ENCODE measurements around the gene GIT2. TPM values are rescaled to one million over a fixed set of nuclear protein-coding genes. Genes with fewer than 3 reads are reported as not detected.

The GIT2 gene
- total and polyA plus RNA-seq, 9 donors, result 37.1 to 63.0 (median 45.9) TPM

DNA sequence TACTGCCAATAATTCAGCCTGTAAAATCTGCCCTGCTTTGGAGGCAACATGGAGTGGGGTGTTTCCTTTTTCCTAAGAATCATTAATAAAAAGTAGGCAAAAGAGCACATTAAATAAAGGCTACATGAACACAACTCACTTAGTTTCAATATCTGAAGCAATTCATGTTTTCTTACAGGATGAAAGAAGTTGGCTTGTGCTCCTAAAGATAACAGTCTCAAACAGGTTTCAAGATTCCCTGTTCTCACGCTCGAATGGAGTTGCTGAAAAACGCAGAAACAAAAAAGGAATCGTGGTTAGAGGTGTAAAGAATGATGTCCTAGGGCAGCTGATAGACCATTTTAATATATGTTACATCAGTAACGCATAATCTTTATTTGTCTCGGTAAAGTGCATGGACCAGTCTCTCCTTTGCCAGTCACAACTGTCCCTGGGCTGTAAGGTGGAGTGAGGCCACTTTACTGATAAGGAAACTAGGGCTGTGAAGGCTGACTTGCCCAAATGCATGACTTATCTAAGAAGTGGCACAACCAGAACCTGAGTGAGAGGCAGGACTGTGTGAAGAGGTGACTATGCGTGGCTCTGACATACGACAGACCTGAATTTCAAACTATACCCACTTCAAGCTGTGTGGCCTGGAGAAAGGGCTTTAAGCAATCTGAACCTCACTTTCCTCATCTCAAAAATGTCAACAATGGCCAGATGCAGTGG, 12.6 kb downstream of the GIT2 start:
- Histone ChIP-seq H3K27ac (ENCODE audit: low read length) (no peak overlapping the region), H3K27me3 (ENCODE audit: control insufficient read depth, insufficient read depth, low read length) (no peaks in the 10 kb centered on the region), H3K9me3 (replicated peaks; ENCODE audit: control insufficient read depth, low read depth, low read length) (peaks cover 5% of the 10 kb centered on the region), H3K4me1 (ENCODE audit: control insufficient read depth, insufficient read depth, low read length) (no peaks in the 10 kb centered on the region), H3K4me3 (ENCODE audit: low read length) (no peak overlapping the region), H3K36me3 (ENCODE audit: control insufficient read depth, insufficient read depth, low read length) (peaks cover 78% of the 10 kb centered on the region)
- DNase-seq, result no peak
- no CpG with 5 or more reads among the region's 8 CpGs for WGBS (ENCODE audit: insufficient coverage)

DNA sequence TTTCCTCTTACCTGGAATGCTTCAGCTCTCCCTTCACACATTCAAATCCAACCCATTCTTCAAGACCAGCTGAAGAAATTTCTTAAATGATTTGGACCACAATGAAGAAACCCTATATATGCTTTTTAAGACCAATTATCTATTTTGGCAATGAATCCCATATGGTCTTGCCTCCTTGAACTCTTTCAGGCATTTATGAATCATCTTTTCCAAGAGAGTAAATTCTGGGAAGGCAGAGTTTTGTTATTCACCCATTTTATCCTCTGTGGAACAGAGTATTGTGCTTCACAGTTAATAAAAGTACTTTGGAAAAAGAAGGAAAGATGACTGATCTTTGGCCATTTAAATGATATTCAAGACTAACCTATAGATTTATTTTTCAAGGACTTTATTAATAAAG, 14.0 kb downstream of the GIT2 start:
- no peak for DNase-seq
- no peak overlapping the region for H3K4me3 ChIP-seq (ENCODE audit: low read length)
- no peak overlapping the region for H3K27ac ChIP-seq (ENCODE audit: low read length)
- H3K4me1 ChIP-seq (ENCODE audit: control insufficient read depth, insufficient read depth, low read length), result no peaks in the 10 kb centered on the region
- H3K27me3 ChIP-seq (ENCODE audit: control insufficient read depth, insufficient read depth, low read length), result no peaks in the 10 kb centered on the region
- peaks cover 77% of the 10 kb centered on the region for H3K36me3 ChIP-seq (ENCODE audit: control insufficient read depth, insufficient read depth, low read length)
- H3K9me3 ChIP-seq (replicated peaks; ENCODE audit: control insufficient read depth, low read depth, low read length), result peaks cover 5% of the 10 kb centered on the region

DNA sequence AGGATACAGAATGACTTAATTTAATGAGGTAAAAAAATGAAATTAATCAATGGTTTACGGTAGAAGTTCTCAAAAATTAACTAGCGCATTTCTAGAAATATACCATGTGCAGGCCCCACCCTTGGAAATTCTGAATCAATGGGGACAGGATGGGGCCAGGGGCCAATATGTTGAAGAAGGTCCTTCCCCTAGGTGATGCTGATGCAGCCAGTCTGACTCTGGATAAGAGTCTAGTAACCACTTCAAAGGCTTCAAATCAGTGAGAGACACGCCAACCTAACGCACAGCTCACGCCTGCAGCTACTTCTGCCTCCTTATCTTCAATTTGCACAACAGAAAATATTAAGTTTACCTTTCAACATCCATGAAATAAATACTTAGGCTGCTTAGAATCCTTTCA, 14.9 kb downstream of the GIT2 start:
- Histone ChIP-seq H3K4me3 (ENCODE audit: low read length) (no peak overlapping the region), H3K27ac (ENCODE audit: low read length) (no peak overlapping the region), H3K4me1 (ENCODE audit: control insufficient read depth, insufficient read depth, low read length) (no peaks in the 10 kb centered on the region), H3K9me3 (replicated peaks; ENCODE audit: control insufficient read depth, low read depth, low read length) (peaks cover 5% of the 10 kb centered on the region), H3K36me3 (ENCODE audit: control insufficient read depth, insufficient read depth, low read length) (peaks cover 78% of the 10 kb centered on the region), H3K27me3 (ENCODE audit: control insufficient read depth, insufficient read depth, low read length) (no peaks in the 10 kb centered on the region)
- WGBS (ENCODE audit: insufficient coverage), result 94% methylated on average over 5 of the region's 5 CpGs
- no peak for DNase-seq

DNA sequence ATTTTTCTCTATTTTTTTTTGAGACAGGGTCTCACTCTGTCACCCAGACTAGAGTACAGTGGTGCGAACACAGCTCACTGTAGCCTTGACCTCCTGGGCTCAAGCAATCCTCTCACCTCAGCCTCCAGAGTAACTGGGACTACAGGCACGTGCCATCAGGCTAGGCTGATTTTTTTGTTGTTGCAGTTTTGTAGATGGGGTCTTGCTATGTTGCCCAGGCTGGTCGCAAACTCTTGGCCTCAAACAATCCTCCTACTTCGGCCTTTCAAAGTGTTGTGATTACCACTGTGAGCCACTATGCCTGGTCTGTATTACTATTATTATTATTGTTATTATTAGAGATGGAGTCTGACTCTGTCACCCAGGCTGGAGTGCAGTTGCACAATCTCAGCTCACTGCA, 23.3 kb downstream of the GIT2 start:
- no peak for DNase-seq
- peaks cover 39% of the 10 kb centered on the region for H3K36me3 ChIP-seq (ENCODE audit: control insufficient read depth, insufficient read depth, low read length)
- no peaks in the 10 kb centered on the region for H3K4me1 ChIP-seq (ENCODE audit: control insufficient read depth, insufficient read depth, low read length)
- no peak overlapping the region for H3K27ac ChIP-seq (ENCODE audit: low read length)
- no peaks in the 10 kb centered on the region for H3K9me3 ChIP-seq (replicated peaks; ENCODE audit: control insufficient read depth, low read depth, low read length)
- no CpG with 5 or more reads among the region's 4 CpGs for WGBS (ENCODE audit: insufficient coverage)
- H3K4me3 ChIP-seq (ENCODE audit: low read length), result no peak overlapping the region
- no peaks in the 10 kb centered on the region for H3K27me3 ChIP-seq (ENCODE audit: control insufficient read depth, insufficient read depth, low read length)

DNA sequence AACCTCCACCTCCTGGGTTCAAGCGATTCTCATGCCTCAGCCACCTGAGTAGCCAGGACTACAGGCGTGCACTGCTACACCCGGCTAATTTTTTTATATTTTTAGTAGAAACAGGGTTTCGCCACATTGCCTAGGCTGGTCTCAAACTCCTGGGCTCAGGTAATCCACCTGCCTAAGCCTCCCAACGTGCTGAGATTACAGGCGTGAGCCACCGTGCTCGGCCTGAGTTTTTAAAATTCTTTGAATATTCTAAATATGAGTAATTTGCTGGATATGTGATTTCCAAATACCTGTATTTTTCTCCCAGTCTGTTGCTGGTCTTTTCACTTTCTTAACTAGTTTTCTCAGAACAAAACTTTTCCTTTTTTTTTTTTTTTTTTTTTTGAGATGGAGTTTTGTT, 27.4 kb downstream of the GIT2 start:
- Histone ChIP-seq H3K4me1 (ENCODE audit: control insufficient read depth, insufficient read depth, low read length) (no peaks in the 10 kb centered on the region), H3K36me3 (ENCODE audit: control insufficient read depth, insufficient read depth, low read length) (peaks cover 39% of the 10 kb centered on the region), H3K4me3 (ENCODE audit: low read length) (no peak overlapping the region), H3K9me3 (replicated peaks; ENCODE audit: control insufficient read depth, low read depth, low read length) (no peaks in the 10 kb centered on the region), H3K27me3 (ENCODE audit: control insufficient read depth, insufficient read depth, low read length) (no peaks in the 10 kb centered on the region), H3K27ac (ENCODE audit: low read length) (no peak overlapping the region)
- WGBS (ENCODE audit: insufficient coverage), result 100% methylated on average over 3 of the region's 8 CpGs
- DNase-seq, result no peak

DNA sequence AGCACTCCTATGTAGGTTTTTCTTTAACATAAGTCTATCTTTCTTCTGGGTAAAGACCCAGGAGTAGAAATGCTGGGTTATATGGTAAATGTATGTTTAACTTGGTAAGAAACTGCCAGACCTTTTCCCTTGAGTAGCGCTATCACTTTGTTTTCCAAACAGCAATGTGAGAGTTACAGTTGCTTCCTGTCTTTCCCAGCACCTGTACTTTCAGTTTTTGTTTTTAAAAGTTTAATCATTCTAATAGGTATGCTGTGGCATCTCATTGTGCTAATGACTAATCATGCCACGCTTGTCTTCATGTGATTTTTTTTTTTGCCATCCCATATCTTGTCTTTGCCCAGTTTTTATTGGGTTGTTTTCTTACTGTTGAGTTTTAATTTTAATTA, 28.1 kb downstream of the GIT2 start:
- no peak overlapping the region for H3K4me3 ChIP-seq (ENCODE audit: low read length)
- no peaks in the 10 kb centered on the region for H3K4me1 ChIP-seq (ENCODE audit: control insufficient read depth, insufficient read depth, low read length)
- H3K36me3 ChIP-seq (ENCODE audit: control insufficient read depth, insufficient read depth, low read length), result peaks cover 42% of the 10 kb centered on the region
- H3K27ac ChIP-seq (ENCODE audit: low read length), result no peak overlapping the region
- H3K9me3 ChIP-seq (replicated peaks; ENCODE audit: control insufficient read depth, low read depth, low read length), result no peaks in the 10 kb centered on the region
- DNase-seq, result no peak
- H3K27me3 ChIP-seq (ENCODE audit: control insufficient read depth, insufficient read depth, low read length), result no peaks in the 10 kb centered on the region
- no CpG with 5 or more reads among the region's 2 CpGs for WGBS (ENCODE audit: insufficient coverage)

DNA sequence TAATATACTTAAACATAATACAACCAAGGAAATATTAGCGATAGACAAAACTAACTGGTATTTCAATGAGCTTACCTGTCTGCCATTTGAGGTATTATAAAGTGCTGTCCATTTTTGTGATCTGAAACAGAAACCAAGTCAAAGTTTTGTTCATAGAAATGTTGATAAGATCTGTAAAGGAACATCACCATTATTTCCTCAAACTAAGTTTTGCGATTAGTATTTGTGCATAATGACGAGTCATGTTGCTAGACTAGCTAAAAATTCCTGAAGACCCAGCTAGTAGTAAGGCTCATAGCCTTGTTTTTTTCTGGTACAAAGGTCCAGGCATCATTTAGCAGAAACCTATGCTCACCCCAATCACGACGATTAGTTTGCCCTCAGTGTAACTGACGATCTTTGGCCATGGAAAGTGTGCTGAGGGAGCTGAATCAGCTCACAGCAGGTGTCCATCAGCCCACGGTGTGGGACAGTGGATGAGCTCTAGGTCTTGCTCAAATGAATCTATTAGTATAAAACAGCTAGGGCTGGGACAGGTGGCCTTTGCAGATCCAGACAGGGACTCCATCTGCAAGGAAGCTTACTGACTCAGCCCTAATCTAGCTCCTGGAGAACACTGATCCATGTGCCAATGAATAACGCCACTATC, 28.7 kb downstream of the GIT2 start:
- Histone ChIP-seq H3K36me3 (ENCODE audit: control insufficient read depth, insufficient read depth, low read length) (peaks cover 42% of the 10 kb centered on the region), H3K27ac (ENCODE audit: low read length) (no peak overlapping the region)

DNA sequence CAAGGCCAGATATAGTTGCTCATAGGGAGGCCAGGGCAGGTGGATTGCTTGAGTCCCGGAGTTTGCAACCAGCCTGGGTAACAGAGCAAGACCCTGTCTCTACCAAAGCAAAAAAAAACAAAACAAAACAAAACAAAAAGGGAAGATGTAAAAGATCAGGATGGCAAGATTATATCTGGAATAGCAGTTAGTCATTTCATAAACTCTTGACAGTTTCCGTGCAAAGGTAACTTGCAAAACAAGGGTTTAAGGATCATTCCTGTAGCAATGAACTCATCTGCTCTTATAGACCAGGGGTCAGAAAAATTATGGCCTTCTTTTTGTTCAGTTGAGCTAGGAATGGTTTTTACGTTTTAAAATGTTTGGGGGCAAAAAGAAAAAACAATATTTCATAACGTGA, 29.6 kb downstream of the GIT2 start:
- Histone ChIP-seq H3K27ac (ENCODE audit: low read length) (no peak overlapping the region), H3K9me3 (replicated peaks; ENCODE audit: control insufficient read depth, low read depth, low read length) (no peaks in the 10 kb centered on the region), H3K4me3 (ENCODE audit: low read length) (no peak overlapping the region), H3K36me3 (ENCODE audit: control insufficient read depth, insufficient read depth, low read length) (peaks cover 50% of the 10 kb centered on the region), H3K27me3 (ENCODE audit: control insufficient read depth, insufficient read depth, low read length) (no peaks in the 10 kb centered on the region), H3K4me1 (ENCODE audit: control insufficient read depth, insufficient read depth, low read length) (no peaks in the 10 kb centered on the region)
- no peak for DNase-seq
- 80% methylated on average over 1 of the region's 4 CpGs for WGBS (ENCODE audit: insufficient coverage)

More for the DNA sequence above, 28.7 kb downstream of the GIT2 start:
- WGBS (ENCODE audit: insufficient coverage), result 81% methylated on average over 4 of the region's 8 CpGs
- H3K9me3 ChIP-seq (replicated peaks; ENCODE audit: control insufficient read depth, low read depth, low read length), result no peaks in the 10 kb centered on the region
- no peaks in the 10 kb centered on the region for H3K4me1 ChIP-seq (ENCODE audit: control insufficient read depth, insufficient read depth, low read length)
- no peaks in the 10 kb centered on the region for H3K27me3 ChIP-seq (ENCODE audit: control insufficient read depth, insufficient read depth, low read length)
- no peak for DNase-seq
- H3K4me3 ChIP-seq (ENCODE audit: low read length), result no peak overlapping the region

DNA sequence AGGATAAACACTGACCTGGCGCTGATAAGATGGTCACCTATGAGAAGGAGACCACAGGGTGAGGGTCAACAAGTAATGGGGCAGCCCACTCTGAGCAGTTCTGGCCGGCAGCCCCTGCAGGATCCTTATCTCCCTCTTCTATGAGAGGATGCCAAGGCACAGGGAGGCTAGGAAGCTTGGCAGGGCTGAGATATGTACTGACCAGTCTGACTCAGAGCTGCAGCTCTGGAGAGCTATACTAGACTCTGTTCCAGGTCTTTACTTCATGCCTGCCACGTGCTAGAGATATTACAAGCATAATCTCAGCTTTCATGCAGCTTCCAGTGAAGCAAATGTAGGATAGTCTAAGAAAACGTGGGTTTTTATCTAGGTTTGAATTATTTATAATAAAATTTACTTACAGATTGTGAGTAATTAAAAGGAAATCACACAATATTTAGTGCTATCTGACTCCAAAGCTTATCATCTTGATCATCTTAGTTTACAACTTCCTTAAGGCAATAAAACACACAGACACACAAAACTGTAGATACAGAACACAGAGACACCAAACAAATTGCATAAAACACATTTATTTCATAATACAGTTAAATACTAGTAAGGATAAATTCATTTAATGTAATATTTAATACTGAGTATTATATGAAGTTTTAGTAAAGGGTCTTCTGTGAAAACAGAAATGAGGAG, 32.3 kb downstream of the GIT2 start:
- Histone ChIP-seq H3K36me3 (ENCODE audit: control insufficient read depth, insufficient read depth, low read length) (peaks cover 53% of the 10 kb centered on the region), H3K27ac (ENCODE audit: low read length) (no peak overlapping the region), H3K4me1 (ENCODE audit: control insufficient read depth, insufficient read depth, low read length) (no peaks in the 10 kb centered on the region), H3K4me3 (ENCODE audit: low read length) (no peak overlapping the region), H3K27me3 (ENCODE audit: control insufficient read depth, insufficient read depth, low read length) (no peaks in the 10 kb centered on the region), H3K9me3 (replicated peaks; ENCODE audit: control insufficient read depth, low read depth, low read length) (no peaks in the 10 kb centered on the region)
- no peak for DNase-seq
- WGBS (ENCODE audit: insufficient coverage), result 100% methylated on average over 1 of the region's 4 CpGs

DNA sequence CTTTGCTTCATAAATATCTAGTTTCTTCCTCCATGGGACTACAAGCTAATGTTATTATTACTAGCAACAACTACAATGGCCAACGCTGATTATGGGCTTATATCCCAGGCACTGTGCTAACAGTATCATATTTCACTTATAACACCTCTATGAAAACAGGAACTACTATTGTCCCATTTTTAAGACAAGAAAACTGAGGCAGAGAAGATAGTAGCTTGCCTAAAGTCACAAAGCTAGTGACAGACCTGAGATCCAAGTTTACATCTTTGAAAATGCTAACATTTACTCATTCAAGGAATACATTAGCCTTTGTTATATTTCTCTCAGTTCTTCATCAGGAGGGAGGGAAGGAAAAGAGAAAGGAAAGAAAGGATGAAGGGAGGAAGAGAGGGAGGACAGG, 32.8 kb downstream of the GIT2 start:
- peaks cover 48% of the 10 kb centered on the region for H3K36me3 ChIP-seq (ENCODE audit: control insufficient read depth, insufficient read depth, low read length)
- no peak overlapping the region for H3K27ac ChIP-seq (ENCODE audit: low read length)
- WGBS (ENCODE audit: insufficient coverage), result 86% methylated on average over 1 of the region's 1 CpG
- no peaks in the 10 kb centered on the region for H3K9me3 ChIP-seq (replicated peaks; ENCODE audit: control insufficient read depth, low read depth, low read length)
- H3K27me3 ChIP-seq (ENCODE audit: control insufficient read depth, insufficient read depth, low read length), result no peaks in the 10 kb centered on the region
- H3K4me3 ChIP-seq (ENCODE audit: low read length), result no peak overlapping the region
- no peaks in the 10 kb centered on the region for H3K4me1 ChIP-seq (ENCODE audit: control insufficient read depth, insufficient read depth, low read length)
- no peak for DNase-seq
